Measurements from ENCODE around the gene L2HGDH.
"Not testable (repeated sequence)": the region's sequence is repeated elsewhere in the genome, so short reads cannot be mapped to it uniquely, and the experiment has no call there.

The L2HGDH gene

GRCh38 chr14:50338587-50338986 is 26.6 kb upstream of the L2HGDH start:
- DNase-seq: no peak

- peak in 1 of 2 experiments; percentile 38 for DNase-seq
These were observed 24.2 kb upstream of the L2HGDH start for GRCh38 chr14:50335989-50336824.

- DNase-seq: peak; percentile 70 to 89
These were observed 23.4 kb upstream of the L2HGDH start for GRCh38 chr14:50335389-50335788.

- no peak for DNase-seq
These were observed 22.2 kb upstream of the L2HGDH start for GRCh38 chr14:50334211-50334610.

GRCh38 chr14:50333014-50333509 is 21.0 kb upstream of the L2HGDH start:
- no peak for DNase-seq

GRCh38 chr14:50331596-50331995 is 19.6 kb upstream of the L2HGDH start:
- DNase-seq: no peak

- peak in 1 of 2 experiments; percentile 64 for DNase-seq
These were observed 9.1 kb upstream of the L2HGDH start for GRCh38 chr14:50321009-50321660.

- no peak for DNase-seq
These were observed 8.3 kb upstream of the L2HGDH start for GRCh38 chr14:50320283-50320682.

GRCh38 chr14:50319721-50320120 is 7.7 kb upstream of the L2HGDH start:
- no peak for DNase-seq

GRCh38 chr14:50319293-50319692 is 7.3 kb upstream of the L2HGDH start:
- no peak for DNase-seq

- peak in 1 of 2 experiments; percentile 1 for DNase-seq
These were observed 6.1 kb upstream of the L2HGDH start for GRCh38 chr14:50318031-50318626.

GRCh38 chr14:50314098-50314497 is 2.1 kb upstream of the L2HGDH start:
- not testable (repeated sequence) for DNase-seq

- DNase-seq: no peak
These were observed 665 bp upstream of the L2HGDH start for GRCh38 chr14:50312734-50313054.

- DNase-seq: no peak
These were observed 575 bp downstream of the L2HGDH start for GRCh38 chr14:50311337-50311971.

GRCh38 chr14:50310445-50310844 is 1.6 kb downstream of the L2HGDH start:
- DNase-seq: no peak

- DNase-seq: no peak
These were observed 3.6 kb downstream of the L2HGDH start for GRCh38 chr14:50308363-50308915.

GRCh38 chr14:50303744-50304471 is 8.1 kb downstream of the L2HGDH start:
- no peak for DNase-seq

- DNase-seq: no peak
These were observed 10.1 kb downstream of the L2HGDH start for GRCh38 chr14:50301914-50302313.

- DNase-seq: no peak
These were observed 12.4 kb downstream of the L2HGDH start for GRCh38 chr14:50299585-50299984.

GRCh38 chr14:50290306-50290705 is 21.7 kb downstream of the L2HGDH start:
- DNase-seq: no peak

GRCh38 chr14:50288146-50288545 is 23.9 kb downstream of the L2HGDH start:
- no peak for DNase-seq

GRCh38 chr14:50285861-50286260 is 26.2 kb downstream of the L2HGDH start:
- DNase-seq: no peak

Measured in cerebellar nuclear complex (tissue), 1 donor.